ENCODE results near the gene EFS. TPM values are rescaled to one million over a fixed set of nuclear protein-coding genes. Genes with fewer than 3 reads are reported as not detected.

Gene EFS
- total and polyA plus RNA-seq, 2 of the 8 experiments (the other 6 are each of a cell fraction or from before 2014, with no cell fraction given): 27.8 to 28.6 TPM

- TF ChIP-seq CHD7 (IDR thresholded peaks at IDR 0.05; ENCODE audit: insufficient replicate concordance, low read length) (no peak), JUND (IDR thresholded peaks at IDR 0.05; ENCODE audit: low read length) (no peak)
Observed at GRCh38 chr14:23359722-23360447, 5.1 kb downstream of the EFS start (continued).
